Measurements from ENCODE around the gene PSMB1.

- TF ChIP-seq CTCF (IDR thresholded peaks at IDR 0.05; ENCODE audit: low read length) (no peak), EZH2 (IDR thresholded peaks at IDR 0.05; ENCODE audit: borderline replicate concordance, low read length) (no peak)
These were observed 38.2 kb downstream of the PSMB1 start for GRCh38 chr6:170514908-170515307.

All from OCI-LY1 (cell line).